Activated T-helper 1 cell treated with anti-CD3 and anti-CD28 coated beads, Interleukin-2, amount 50 U/mL, for 16 hours (primary cell): ENCODE data around the gene TSGA10.
"Not testable (repeated sequence)": the region's sequence is repeated elsewhere in the genome, so short reads cannot be mapped to it uniquely, and the experiment has no call there.

ENCODE experiments used
- DNase-seq, 2 donors: peaks; one replicate each; pipeline ENCODE4 v3.0.0-alpha.2; 2020; ENCODE audit warnings: low read depth in 1 of 2, low spot score in 1 of 2

Gene TSGA10

GRCh38 chr2:99156891-99157290 is 2.1 kb upstream of the TSGA10 start:
- no peak for DNase-seq

GRCh38 chr2:99153921-99154604 is 679 bp downstream of the TSGA10 start:
- DNase-seq, result no peak

- no peak for DNase-seq
These were observed 2.4 kb downstream of the TSGA10 start for GRCh38 chr2:99152199-99152895.

GRCh38 chr2:99150706-99151105 is 4.0 kb downstream of the TSGA10 start:
- DNase-seq, result no peak

- peak; percentile 94 to 95 for DNase-seq
These were observed 13.3 kb downstream of the TSGA10 start, which contains the start of gene C2orf15 for GRCh38 chr2:99141110-99142108. C2orf15 (plus strand) TSS chr2:99141707; CDS start chr2:99150559, 8,852 bp downstream.

GRCh38 chr2:99140860-99141109 is 14.0 kb downstream of the TSGA10 start:
- DNase-seq, result no peak

GRCh38 chr2:99140056-99140859 is 14.5 kb downstream of the TSGA10 start:
- DNase-seq, result no peak

GRCh38 chr2:99139003-99139402 is 15.7 kb downstream of the TSGA10 start:
- no peak for DNase-seq

GRCh38 chr2:99135044-99135556 is 19.6 kb downstream of the TSGA10 start:
- not testable (repeated sequence) for DNase-seq

- DNase-seq, result no peak
These were observed 26.8 kb downstream of the TSGA10 start for GRCh38 chr2:99127981-99128380.

- DNase-seq, result no peak
These were observed 42.1 kb downstream of the TSGA10 start for GRCh38 chr2:99112617-99113016.

GRCh38 chr2:99111945-99112344 is 42.8 kb downstream of the TSGA10 start:
- no peak for DNase-seq

GRCh38 chr2:99111236-99111635 is 43.5 kb downstream of the TSGA10 start:
- DNase-seq, result no peak

- no peak for DNase-seq
These were observed 47.8 kb downstream of the TSGA10 start for GRCh38 chr2:99106913-99107312.

GRCh38 chr2:99104006-99104405 is 50.7 kb downstream of the TSGA10 start:
- DNase-seq, result no peak

- DNase-seq, result no peak
These were observed 53.0 kb downstream of the TSGA10 start for GRCh38 chr2:99101697-99102096.

- no peak for DNase-seq
These were observed 58.0 kb downstream of the TSGA10 start for GRCh38 chr2:99096728-99097127.

GRCh38 chr2:99088017-99088416 is 66.7 kb downstream of the TSGA10 start:
- no peak for DNase-seq

GRCh38 chr2:99086385-99086784 is 68.4 kb downstream of the TSGA10 start:
- no peak for DNase-seq

- DNase-seq, result no peak
These were observed 69.3 kb downstream of the TSGA10 start for GRCh38 chr2:99085421-99085820.

- DNase-seq, result no peak
These were observed 70.5 kb downstream of the TSGA10 start for GRCh38 chr2:99084256-99084655.
